BE2C (cell line): ENCODE results near the gene TMEM59L.

Source experiments
- DNase-seq: peaks from one replicate; pipeline ENCODE4 v3.0.0-alpha.2; 2020
- H3K27me3 ChIP-seq: fragments of 250-450 bp; sonication (Bioruptor Pico); 2 replicates; pipeline ENCODE4 v1.5.1; 2020; ENCODE audit warnings: mild to moderate bottlenecking
- H3K36me3 ChIP-seq: fragments of 250-450 bp; sonication (Bioruptor Pico); 2 replicates; pipeline ENCODE4 v1.5.1; 2020; ENCODE audit warnings: mild to moderate bottlenecking
- H3K4me1 ChIP-seq: fragments of 250-450 bp; sonication (Bioruptor Pico); 2 replicates; pipeline ENCODE4 v1.5.1; 2020
- H3K4me3 ChIP-seq: 2 replicates; pipeline ENCODE4 v1.5.1; 2011; ENCODE audit warnings: low read depth, low read length
- H3K9me3 ChIP-seq: fragments of 250-450 bp; sonication (Bioruptor Pico); 2 replicates; pipeline ENCODE4 v1.5.1; 2020
- TF ChIP-seq, protein P1 (sequence below): IDR thresholded peaks from 2 replicates; pipeline ENCODE4 v1.5.1; 2012; ENCODE audit warnings: mild to moderate bottlenecking, low read depth, low read length

TMEM59L gene

DNA sequence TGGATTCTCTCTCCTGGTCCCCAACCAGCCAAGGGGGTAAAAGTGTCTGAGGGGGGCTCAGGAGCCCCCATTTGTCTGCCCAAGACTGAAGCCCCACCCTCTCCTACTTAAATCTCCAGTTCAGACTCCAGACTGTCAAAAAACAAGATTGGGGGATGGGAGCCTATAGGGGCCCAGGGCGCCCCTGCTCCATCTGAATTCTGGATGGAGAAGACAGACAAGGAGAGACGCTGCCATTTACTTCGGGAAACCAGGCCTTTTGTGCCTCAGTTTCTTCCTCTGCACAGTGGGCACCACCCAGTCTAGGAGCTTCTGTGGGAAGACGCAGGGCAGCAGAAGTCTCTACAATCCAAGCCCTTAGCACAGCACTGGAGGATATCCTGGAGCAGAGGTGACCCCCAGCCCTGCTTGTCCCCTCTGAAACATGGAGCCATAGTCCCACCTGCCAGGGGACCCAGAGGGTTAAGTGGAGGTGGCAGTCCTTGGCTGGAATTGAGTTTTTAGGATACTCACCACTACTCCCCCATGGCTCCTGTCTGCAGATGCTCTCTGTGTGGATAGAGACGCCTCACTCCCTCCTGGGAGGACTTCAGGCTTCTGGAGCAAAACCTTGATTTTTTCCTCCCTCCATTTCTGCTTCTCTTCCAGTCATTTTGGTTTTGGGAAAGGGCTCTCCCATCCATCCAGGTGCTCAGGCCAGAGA lies 4.4 kb upstream of the TMEM59L start:
- no peak for DNase-seq
- no peaks in the 10 kb centered on the region for H3K9me3 ChIP-seq
- H3K4me1 ChIP-seq: no peaks in the 10 kb centered on the region
- TF ChIP-seq, protein P1, sequence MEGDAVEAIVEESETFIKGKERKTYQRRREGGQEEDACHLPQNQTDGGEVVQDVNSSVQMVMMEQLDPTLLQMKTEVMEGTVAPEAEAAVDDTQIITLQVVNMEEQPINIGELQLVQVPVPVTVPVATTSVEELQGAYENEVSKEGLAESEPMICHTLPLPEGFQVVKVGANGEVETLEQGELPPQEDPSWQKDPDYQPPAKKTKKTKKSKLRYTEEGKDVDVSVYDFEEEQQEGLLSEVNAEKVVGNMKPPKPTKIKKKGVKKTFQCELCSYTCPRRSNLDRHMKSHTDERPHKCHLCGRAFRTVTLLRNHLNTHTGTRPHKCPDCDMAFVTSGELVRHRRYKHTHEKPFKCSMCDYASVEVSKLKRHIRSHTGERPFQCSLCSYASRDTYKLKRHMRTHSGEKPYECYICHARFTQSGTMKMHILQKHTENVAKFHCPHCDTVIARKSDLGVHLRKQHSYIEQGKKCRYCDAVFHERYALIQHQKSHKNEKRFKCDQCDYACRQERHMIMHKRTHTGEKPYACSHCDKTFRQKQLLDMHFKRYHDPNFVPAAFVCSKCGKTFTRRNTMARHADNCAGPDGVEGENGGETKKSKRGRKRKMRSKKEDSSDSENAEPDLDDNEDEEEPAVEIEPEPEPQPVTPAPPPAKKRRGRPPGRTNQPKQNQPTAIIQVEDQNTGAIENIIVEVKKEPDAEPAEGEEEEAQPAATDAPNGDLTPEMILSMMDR: no peak
- no peak overlapping the region for H3K4me3 ChIP-seq
- no peaks in the 10 kb centered on the region for H3K36me3 ChIP-seq
- peaks cover 95% of the 10 kb centered on the region for H3K27me3 ChIP-seq

DNA sequence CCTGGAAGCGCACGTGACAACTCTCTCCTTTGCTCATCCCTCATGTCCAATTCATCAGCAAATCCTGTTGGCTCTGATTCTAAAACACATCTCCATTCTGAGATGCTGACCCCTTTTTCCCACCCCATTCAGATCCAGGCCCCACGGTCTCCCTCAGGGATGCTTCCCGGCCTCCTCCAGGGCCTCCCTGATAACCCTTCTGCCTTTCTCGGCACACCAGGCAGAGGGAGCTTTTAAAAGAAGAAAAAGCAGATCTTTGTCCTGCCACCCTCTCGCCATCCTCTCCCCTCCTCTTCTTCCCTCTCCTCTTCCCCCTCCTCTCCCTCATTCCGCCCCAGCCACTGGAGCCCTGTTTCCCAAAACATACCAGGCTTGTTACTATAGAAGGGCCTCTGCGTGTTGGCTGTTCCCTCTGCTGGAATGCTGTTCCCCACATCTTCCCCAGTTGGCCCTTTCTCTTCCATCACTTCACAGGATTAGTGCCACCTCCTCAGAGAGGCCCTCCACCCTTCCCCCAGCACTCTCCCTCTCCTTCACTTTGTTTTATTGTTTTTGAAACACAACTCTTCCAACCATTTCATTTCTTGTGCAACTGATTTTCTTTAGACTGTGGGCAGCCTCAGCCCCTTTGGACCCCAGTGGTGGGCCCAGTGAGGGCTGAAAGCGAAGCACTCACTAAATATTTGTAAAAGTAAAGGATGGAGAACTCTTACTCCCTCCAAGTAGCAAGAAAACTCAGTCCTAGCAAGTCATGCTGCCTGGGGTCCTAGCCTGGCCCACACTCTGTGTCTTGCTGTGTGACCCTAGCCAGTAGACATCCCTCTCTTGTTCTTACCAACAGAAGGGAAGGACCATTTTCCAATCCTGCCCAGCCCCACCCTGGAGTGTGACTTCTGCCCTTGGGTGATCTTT lies 3.6 kb upstream of the TMEM59L start:
- Histone ChIP-seq H3K4me3 (no peak overlapping the region), H3K9me3 (no peaks in the 10 kb centered on the region), H3K4me1 (no peaks in the 10 kb centered on the region), H3K27me3 (peaks cover 95% of the 10 kb centered on the region), H3K36me3 (no peaks in the 10 kb centered on the region)
- TF ChIP-seq, protein P1: no peak
- DNase-seq: no peak

DNA sequence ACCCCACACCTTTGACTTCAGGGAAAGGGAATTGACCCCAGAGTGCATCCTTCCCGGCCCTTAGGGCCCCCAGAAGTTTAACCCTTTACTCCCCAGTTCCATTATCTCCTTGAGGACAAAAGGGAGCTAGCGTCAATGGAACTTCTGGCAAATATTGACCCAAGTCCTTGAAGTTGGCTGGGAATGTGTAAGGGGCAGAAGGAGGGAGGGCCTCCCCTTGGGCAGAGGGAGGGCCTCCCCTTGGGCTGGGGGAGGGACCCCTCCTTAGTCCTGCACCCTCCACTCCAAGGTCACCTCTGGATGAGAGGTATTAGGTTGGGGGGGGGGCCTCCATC lies 3.0 kb upstream of the TMEM59L start:
- no peak overlapping the region for H3K4me3 ChIP-seq
- DNase-seq: no peak
- H3K4me1 ChIP-seq: no peaks in the 10 kb centered on the region
- H3K36me3 ChIP-seq: no peaks in the 10 kb centered on the region
- H3K27me3 ChIP-seq: peaks cover 95% of the 10 kb centered on the region
- H3K9me3 ChIP-seq: no peaks in the 10 kb centered on the region
- TF ChIP-seq, protein P1: no peak

DNA sequence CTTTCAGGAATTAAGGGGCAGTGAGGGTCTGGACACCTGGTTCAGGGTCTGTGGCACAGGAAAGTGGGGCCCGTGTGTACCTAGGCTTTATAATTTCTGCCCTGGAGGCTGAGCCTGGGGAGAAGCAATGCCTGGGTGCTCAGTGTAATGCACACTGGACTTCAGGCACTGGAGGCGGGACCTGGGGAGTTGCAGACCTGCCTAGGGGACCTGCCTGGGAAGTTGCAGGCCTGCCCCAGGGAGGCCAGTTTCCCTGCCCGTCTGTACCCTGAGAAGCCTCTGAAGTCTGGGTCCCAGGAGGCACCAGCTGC lies 2.5 kb upstream of the TMEM59L start:
- Histone ChIP-seq H3K27me3 (peaks cover 94% of the 10 kb centered on the region), H3K4me3 (no peak overlapping the region), H3K36me3 (no peaks in the 10 kb centered on the region), H3K4me1 (no peaks in the 10 kb centered on the region), H3K9me3 (no peaks in the 10 kb centered on the region)
- TF ChIP-seq, protein P1: no peak
- DNase-seq: no peak

DNA sequence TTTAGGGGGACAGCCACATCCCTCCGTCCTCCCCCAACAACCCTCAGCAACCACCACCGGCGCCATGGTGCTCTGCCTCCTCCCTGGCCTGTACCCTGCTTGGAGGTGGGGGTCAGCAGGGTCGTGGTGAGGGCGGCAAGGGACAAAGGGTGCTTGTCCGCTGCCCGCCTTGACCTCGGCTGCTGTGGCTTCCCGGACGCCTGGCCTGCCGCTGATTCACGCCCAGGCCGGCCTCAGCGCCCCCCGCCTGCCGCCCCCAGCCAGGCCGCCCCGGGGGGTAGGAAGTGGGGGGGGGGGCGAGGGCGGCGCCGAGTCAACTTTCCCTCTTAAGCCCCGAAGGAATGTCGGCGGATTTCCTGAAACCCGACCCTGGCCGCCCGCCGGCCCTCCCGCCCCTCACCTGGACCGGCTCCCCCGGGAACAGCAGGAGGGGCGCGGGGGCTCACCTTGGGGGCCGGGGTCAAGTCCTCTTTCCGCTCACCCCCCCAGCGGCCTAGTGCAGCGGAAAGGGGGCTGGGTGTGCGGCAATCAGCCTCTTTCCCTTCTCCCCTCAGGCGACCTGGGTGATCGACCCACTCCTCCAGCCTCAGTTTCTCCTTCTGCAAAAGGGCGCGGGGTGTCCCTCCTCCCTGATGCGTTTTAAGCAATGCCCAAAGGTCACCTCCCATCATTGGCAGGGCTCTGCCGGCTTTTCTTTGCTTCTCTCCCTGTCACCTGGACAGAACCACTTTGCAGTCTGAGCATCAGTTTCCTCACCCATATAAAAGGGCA lies 1.9 kb upstream of the TMEM59L start:
- no peaks in the 10 kb centered on the region for H3K9me3 ChIP-seq
- TF ChIP-seq, protein P1: no peak
- H3K4me1 ChIP-seq: no peaks in the 10 kb centered on the region
- H3K36me3 ChIP-seq: no peaks in the 10 kb centered on the region
- no peak for DNase-seq
- H3K27me3 ChIP-seq: peaks cover 92% of the 10 kb centered on the region
- H3K4me3 ChIP-seq: no peak overlapping the region
